Esophagus squamous epithelium (tissue), 5 donors: ENCODE results near the gene LRRC52. TPM values are rescaled to one million over a fixed set of nuclear protein-coding genes. Genes with fewer than 3 reads are reported as not detected.

Source experiments
- DNase-seq: peaks from one replicate; lab custom pipeline; 2025; lab: John Stamatoyannopoulos, UW
- H3K27ac ChIP-seq, 4 donors: fragments of 200-600 bp; sonication (generic); one replicate each; pipeline ENCODE4 v1.5.1; 2016 to 2019; ENCODE audit warnings: mild to moderate bottlenecking in 1 of 4
- H3K27me3 ChIP-seq, 4 donors: fragments of 200-600 bp; sonication (generic); 1 replicate in 3 of 4; 2 replicates in 1 of 4; pipeline versions ENCODE4 v1.5.1 to v1.6.0; 2017 to 2021; ENCODE audit warnings: antibody characterized with exemption in 1 of 4
- H3K36me3 ChIP-seq, 3 donors: fragments of 200-600 bp; sonication (generic); one replicate each; pipeline ENCODE4 v1.5.1; 2016 to 2019
- H3K4me1 ChIP-seq, 3 donors: fragments of 200-600 bp; sonication (generic); one replicate each; pipeline ENCODE4 v1.5.1; 2017 to 2019
- H3K4me3 ChIP-seq, 4 donors: fragments of 200-600 bp; sonication (generic); 1 replicate in 3 of 4; 2 replicates in 1 of 4; pipeline ENCODE4 v1.5.1; 2016 to 2019; ENCODE audit warnings: mild to moderate bottlenecking in 2 of 4, moderate library complexity in 1 of 4
- H3K9me3 ChIP-seq, 3 donors: fragments of 200-600 bp; sonication (generic); one replicate each; pipeline ENCODE4 v1.5.1; 2016 to 2019
- CTCF ChIP-seq, 6 experiments: fragments of 450-650 bp in 4 of 6; fragments of 200-600 bp in 2 of 6; sonication (generic) in 2 of 6; IDR thresholded peaks; one replicate each; pipeline ENCODE4 v1.5.1; 2016 to 2019; ENCODE audit warnings: antibody characterized with exemption in 6 of 6, mild to moderate bottlenecking in 4 of 6, moderate library complexity in 4 of 6
- POLR2A ChIP-seq, 4 donors: fragments of 450-650 bp; IDR thresholded peaks; one replicate each; pipeline ENCODE4 v1.6.1; 2017; ENCODE audit warnings: antibody characterized with exemption in 4 of 4, mild to moderate bottlenecking in 4 of 4, moderate library complexity in 3 of 4
- WGBS, 2 donors: methylation state at CpG; one replicate each; pipeline ENCODE4 v1.1.5; 2018; 5-methylcytosine and 5-hydroxymethylcytosine counted together
- intact Hi-C: fragments of 100-400 bp; cut with DNase I; formaldehyde crosslinking; loops from one replicate; pipeline ENCODE4 v1.15.0; 2022
- total RNA-seq, 4 donors: library from RNA; depleted of rRNA; stranded (reverse); fragments of >200 nt; gene quantifications; one replicate each; pipeline ENCODE4 v1.1.0, GENCODE V29; 2016
- donor health status: DM: yes; HTN: yes; CAD: no.

Gene LRRC52
- total RNA-seq, 4 donors from 2014 or later = not detected

- Histone ChIP-seq H3K36me3 (no peaks in the 10 kb centered on the region), H3K4me1 (no peaks in the 10 kb centered on the region), H3K27ac (no peak overlapping the region), H3K27me3 (peaks cover 0 to 22% (median 0%) of the 10 kb centered on the region in 4 donors), H3K4me3 (no peak overlapping the region), H3K9me3 (no peaks in the 10 kb centered on the region)
- no peak for DNase-seq
- TF ChIP-seq POLR2A (IDR thresholded peaks at IDR 0.05) = no peak
- TF ChIP-seq CTCF (IDR thresholded peaks at IDR 0.05) = no peak
- 56 to 59% methylated on average over 7 of the region's 7 CpGs for WGBS, 2 donors
- intact Hi-C loops = no loop called here
Observed at GRCh38 chr1:165527251-165528007, 16.4 kb upstream of the LRRC52 start.

- 7 to 10% methylated on average over 2 of the region's 2 CpGs for WGBS, 2 donors
- no peak for DNase-seq
- H3K36me3 ChIP-seq = no peaks in the 10 kb centered on the region
- no peak overlapping the region for H3K27ac ChIP-seq
- H3K9me3 ChIP-seq = no peaks in the 10 kb centered on the region
- H3K4me1 ChIP-seq = no peaks in the 10 kb centered on the region
- no peak for TF ChIP-seq CTCF (IDR thresholded peaks at IDR 0.05)
- no peak for TF ChIP-seq POLR2A (IDR thresholded peaks at IDR 0.05)
- no peak overlapping the region for H3K4me3 ChIP-seq
- intact Hi-C loops = no loop called here
- peaks cover 0 to 8% (median 0%) of the 10 kb centered on the region in 4 donors for H3K27me3 ChIP-seq
Observed at GRCh38 chr1:165531021-165531420, 12.8 kb upstream of the LRRC52 start.

- intact Hi-C loops = no loop called here
- H3K27me3 ChIP-seq = peaks cover 0 to 8% (median 0%) of the 10 kb centered on the region in 4 donors
- no peaks in the 10 kb centered on the region for H3K4me1 ChIP-seq
- no peak overlapping the region for H3K27ac ChIP-seq
- no peak for DNase-seq
- H3K4me3 ChIP-seq = no peak overlapping the region
- TF ChIP-seq POLR2A (IDR thresholded peaks at IDR 0.05) (no peak), CTCF (IDR thresholded peaks at IDR 0.05) (no peak)
- H3K36me3 ChIP-seq = no peaks in the 10 kb centered on the region
- no peaks in the 10 kb centered on the region for H3K9me3 ChIP-seq
- WGBS, 2 donors = 65 to 68% methylated on average over 7 of the region's 7 CpGs
Observed at GRCh38 chr1:165532053-165532452, 11.7 kb upstream of the LRRC52 start.

GRCh38 chr1:165533254-165533653 lies 10.5 kb upstream of the LRRC52 start:
- intact Hi-C loops = no loop called here
- WGBS, 2 donors = 62 to 90% methylated on average over 4 of the region's 4 CpGs
- Histone ChIP-seq H3K9me3 (no peaks in the 10 kb centered on the region), H3K4me3 (no peak overlapping the region), H3K27ac (no peak overlapping the region), H3K36me3 (no peaks in the 10 kb centered on the region), H3K27me3 (peaks cover 0 to 16% (median 0%) of the 10 kb centered on the region in 4 donors), H3K4me1 (no peaks in the 10 kb centered on the region)
- TF ChIP-seq POLR2A (IDR thresholded peaks at IDR 0.05) (no peak), CTCF (IDR thresholded peaks at IDR 0.05) (no peak)
- no peak for DNase-seq

- no peak for TF ChIP-seq POLR2A (IDR thresholded peaks at IDR 0.05)
- no peak for TF ChIP-seq CTCF (IDR thresholded peaks at IDR 0.05)
- 78 to 83% methylated on average over 3 of the region's 3 CpGs for WGBS, 2 donors
- Histone ChIP-seq H3K27ac (no peak overlapping the region), H3K9me3 (no peaks in the 10 kb centered on the region), H3K4me1 (no peaks in the 10 kb centered on the region), H3K4me3 (no peak overlapping the region), H3K27me3 (peaks cover 0 to 14% (median 0%) of the 10 kb centered on the region in 4 donors), H3K36me3 (no peaks in the 10 kb centered on the region)
- intact Hi-C loops = no loop called here
- no peak for DNase-seq
Observed at GRCh38 chr1:165536016-165536415, 7.8 kb upstream of the LRRC52 start.
